Smooth muscle cell (in vitro differentiated cells): ENCODE measurements around the gene MYB. TPM values are rescaled to one million over a fixed set of nuclear protein-coding genes. Genes with fewer than 3 reads are reported as not detected.

Experiments
- DNase-seq: peaks from one replicate; lab custom pipeline; 2025; ENCODE audit not compliant: unreplicated experiment; lab: John Stamatoyannopoulos, UW
- H2AFZ ChIP-seq: fragments of 200-600 bp; sonication (generic); 2 replicates; pipeline ENCODE4 v1.6.0; 2016; ENCODE audit warnings: antibody characterized with exemption, low read depth, mild to moderate bottlenecking
- H3F3A ChIP-seq: fragments of 200-600 bp; sonication (generic); 2 replicates; pipeline ENCODE4 v1.6.0; 2017; ENCODE audit warnings: antibody characterized with exemption, low read depth
- H3K27ac ChIP-seq: fragments of 200-600 bp; sonication (generic); 2 replicates; pipeline ENCODE4 v1.5.1; 2016; ENCODE audit warnings: low read depth, mild to moderate bottlenecking
- H3K27me3 ChIP-seq: fragments of 200-600 bp; sonication (generic); 2 replicates; pipeline ENCODE4 v1.6.1; 2016; ENCODE audit warnings: low read depth, mild to moderate bottlenecking
- H3K36me3 ChIP-seq: fragments of 200-600 bp; sonication (generic); 2 replicates; pipeline ENCODE4 v1.5.1; 2016; ENCODE audit warnings: low read depth
- H3K4me1 ChIP-seq: fragments of 200-600 bp; sonication (generic); 2 replicates; pipeline ENCODE4 v1.5.1; 2016; ENCODE audit warnings: low read depth
- H3K4me2 ChIP-seq: fragments of 200-600 bp; sonication (generic); 2 replicates; pipeline ENCODE4 v1.6.0; 2016; ENCODE audit warnings: mild to moderate bottlenecking
- H3K4me3 ChIP-seq: fragments of 200-600 bp; sonication (generic); 2 replicates; pipeline ENCODE4 v1.5.1; 2016; ENCODE audit warnings: mild to moderate bottlenecking
- H3K79me2 ChIP-seq: fragments of 200-600 bp; sonication (generic); 2 replicates; pipeline ENCODE4 v1.6.0; 2016; ENCODE audit warnings: low read depth, mild to moderate bottlenecking
- H3K9ac ChIP-seq: fragments of 200-600 bp; sonication (generic); 2 replicates; pipeline ENCODE4 v1.6.0; 2016; ENCODE audit warnings: low read depth
- H3K9me3 ChIP-seq: fragments of 200-600 bp; sonication (generic); replicated peaks from 2 replicates; pipeline ENCODE4 v1.5.1; 2016; ENCODE audit warnings: low read depth
- H4K20me1 ChIP-seq: fragments of 200-600 bp; sonication (generic); 2 replicates; pipeline ENCODE4 v1.6.0; 2016; ENCODE audit warnings: low read depth
- CTCF ChIP-seq: fragments of 200-600 bp; sonication (generic); IDR thresholded peaks from 2 replicates; pipeline ENCODE4 v1.5.1; 2017; ENCODE audit warnings: borderline replicate concordance, mild to moderate bottlenecking, antibody characterized with exemption; ENCODE audit not compliant: insufficient read depth, poor library complexity, severe bottlenecking
- WGBS: methylation state at CpG from one replicate; pipeline ENCODE4 v1.1.7; 2016; ENCODE audit warnings: low lambda C conversion rate; 5-methylcytosine and 5-hydroxymethylcytosine counted together
- polyA plus RNA-seq: library from polyadenylated mRNA; unstranded; fragments of >200 nt; fragmentation: Nextera tagmentation; extraction: Ambion mirVana; gene quantifications from 2 replicates; pipeline ENCODE4 v1.2.1, GENCODE V29; 2016
- total RNA-seq: library from RNA; depleted of rRNA; stranded (reverse); fragments of >200 nt; gene quantifications from 2 replicates; pipeline ENCODE4 v1.2.3, GENCODE V29; 2014

The MYB gene
- total and polyA plus RNA-seq, 2 experiments from 2014 or later = 0.25 to 1.2 TPM

- Histone ChIP-seq H3F3A (no peaks in the 10 kb centered on the region), H3K27me3 (no peaks in the 10 kb centered on the region), H3K27ac (no peak overlapping the region), H4K20me1 (no peaks in the 10 kb centered on the region), H3K36me3 (no peaks in the 10 kb centered on the region), H3K9me3 (no peaks in the 10 kb centered on the region), H3K4me3 (no peak overlapping the region), H3K4me1 (no peaks in the 10 kb centered on the region), H3K79me2 (no peaks in the 10 kb centered on the region), H2AFZ (no peak overlapping the region), H3K9ac (no peak overlapping the region), H3K4me2 (no peak overlapping the region)
- TF ChIP-seq CTCF = no peak
- WGBS = 81% methylated on average over 2 of the region's 2 CpGs
- no peak for DNase-seq
These were observed 76.7 kb downstream of the MYB start for GRCh38 chr6:135257631-135258405.

GRCh38 chr6:135258970-135259369 is 77.9 kb downstream of the MYB start:
- Histone ChIP-seq H3K9ac (no peak overlapping the region), H3K4me2 (no peak overlapping the region), H4K20me1 (no peaks in the 10 kb centered on the region), H3K9me3 (no peaks in the 10 kb centered on the region), H3K27me3 (no peaks in the 10 kb centered on the region), H3F3A (no peaks in the 10 kb centered on the region), H3K4me1 (no peaks in the 10 kb centered on the region), H3K27ac (no peak overlapping the region), H3K4me3 (no peak overlapping the region), H3K36me3 (no peaks in the 10 kb centered on the region), H2AFZ (no peak overlapping the region), H3K79me2 (no peaks in the 10 kb centered on the region)
- WGBS = 84% methylated on average over 6 of the region's 6 CpGs
- no peak for DNase-seq
- TF ChIP-seq CTCF = no peak

GRCh38 chr6:135260612-135261011 is 79.5 kb downstream of the MYB start:
- Histone ChIP-seq H3K27me3 (no peaks in the 10 kb centered on the region), H3K4me2 (no peak overlapping the region), H3K27ac (no peak overlapping the region), H4K20me1 (no peaks in the 10 kb centered on the region), H3K79me2 (no peaks in the 10 kb centered on the region), H3K9ac (no peak overlapping the region), H2AFZ (no peak overlapping the region), H3K9me3 (no peaks in the 10 kb centered on the region), H3K4me3 (no peak overlapping the region), H3F3A (no peaks in the 10 kb centered on the region), H3K4me1 (no peaks in the 10 kb centered on the region), H3K36me3 (no peaks in the 10 kb centered on the region)
- WGBS = 89% methylated on average over 4 of the region's 4 CpGs
- DNase-seq = no peak
- no peak for TF ChIP-seq CTCF
